HepG2 (cell line): ENCODE results near the gene ADAR. TPM values are rescaled to one million over a fixed set of nuclear protein-coding genes. Genes with fewer than 3 reads are reported as not detected.

Experiments
- AGO2 ChIP-seq: fragments of 200-400 bp; formaldehyde crosslinking; optimal IDR thresholded peaks from 2 replicates; pipeline ENCODE3; 2017; ENCODE audit warnings: mild to moderate bottlenecking, low read depth, low read length, moderate library complexity
- ARNTL ChIP-seq: sonication (generic); formaldehyde crosslinking; IDR thresholded peaks from 2 replicates; pipeline ENCODE4 v1.4.0; 2020; ENCODE audit warnings: mild to moderate bottlenecking, missing genetic modification reagents
- ATF5 ChIP-seq: sonication (generic); formaldehyde crosslinking; IDR thresholded peaks from 2 replicates; pipeline ENCODE4 v1.4.0; 2020; ENCODE audit warnings: mild to moderate bottlenecking, low read depth, missing genetic modification reagents
- GATAD1 ChIP-seq: IDR thresholded peaks from 2 replicates; pipeline ENCODE4 v1.6.1; 2016; ENCODE audit warnings: missing genetic modification reagents, missing compliant biosample characterization
- HMG20B ChIP-seq: conservative IDR thresholded peaks from 2 replicates; pipeline ENCODE4 v1.6.1; 2016; ENCODE audit warnings: missing genetic modification reagents, missing compliant biosample characterization
- KLF11 ChIP-seq: IDR thresholded peaks from 2 replicates; pipeline ENCODE4 v1.6.1; 2016; ENCODE audit warnings: missing compliant biosample characterization
- MTF1 ChIP-seq: sonication (generic); formaldehyde crosslinking; IDR thresholded peaks from 2 replicates; pipeline ENCODE4 v1.5.0; 2020; ENCODE audit warnings: missing genetic modification reagents
- PLRG1 ChIP-seq: fragments of 450-650 bp; conservative IDR thresholded peaks from 2 replicates; pipeline ENCODE4 v1.6.1; 2016
- TERF1 ChIP-seq: sonication (generic); formaldehyde crosslinking; IDR thresholded peaks from 2 replicates; pipeline ENCODE4 v1.8.0; 2022; ENCODE audit warnings: mild to moderate bottlenecking, missing genetic modification reagents, moderate library complexity
- TRAFD1 ChIP-seq: sonication (generic); formaldehyde crosslinking; IDR thresholded peaks from 2 replicates; pipeline ENCODE4 v1.5.1; 2020; ENCODE audit warnings: missing genetic modification reagents, mild to moderate bottlenecking, borderline replicate concordance
- ZBTB33 ChIP-seq: sonication (generic); formaldehyde crosslinking; IDR thresholded peaks from 2 replicates; pipeline ENCODE4 v1.4.0; 2020; ENCODE audit warnings: missing genetic modification reagents
- ZBTB46 ChIP-seq: sonication (generic); formaldehyde crosslinking; IDR thresholded peaks from 2 replicates; pipeline ENCODE4 v1.4.0; 2020; ENCODE audit warnings: mild to moderate bottlenecking, missing genetic modification reagents, borderline replicate concordance
- ZNF18 ChIP-seq: sonication (generic); formaldehyde crosslinking; IDR thresholded peaks from 2 replicates; pipeline ENCODE4 v1.8.0; 2022; ENCODE audit warnings: mild to moderate bottlenecking, missing genetic modification reagents; ENCODE audit not compliant: insufficient replicate concordance
- ZNF33B ChIP-seq: sonication (generic); formaldehyde crosslinking; IDR thresholded peaks from 2 replicates; pipeline ENCODE4 v1.5.1; 2020; ENCODE audit warnings: mild to moderate bottlenecking, missing genetic modification reagents
- ZNF510 ChIP-seq: sonication (generic); formaldehyde crosslinking; IDR thresholded peaks from 2 replicates; pipeline ENCODE4 v1.4.0; 2020; ENCODE audit warnings: low read depth, mild to moderate bottlenecking, missing genetic modification reagents
- ZNF850 ChIP-seq: sonication (generic); formaldehyde crosslinking; conservative IDR thresholded peaks from 2 replicates; pipeline ENCODE4 v1.9.0; 2021; ENCODE audit warnings: mild to moderate bottlenecking, missing genetic modification reagents
- polyA plus RNA-seq, 8 experiments: library from polyadenylated mRNA; depleted of rRNA in 3 of 8; stranded (reverse) in 7 of 8; unstranded in 1 of 8; fragments of >200 nt; fragmentation: Illumina TruSeq in 4 of 8; extraction: Trizol in 4 of 8; gene quantifications; 2 replicates each; pipeline versions ENCODE4 v1.2.1 to v1.2.3, GENCODE V29; 2011 to 2016; ENCODE audit warnings: low read depth in 4 of 8, missing spikeins in 1 of 8, mixed read lengths in 1 of 8; ENCODE audit not compliant: insufficient read depth in 1 of 8
- total RNA-seq, 5 experiments: library from RNA; depleted of rRNA; stranded (reverse); fragments of >200 nt; fragmentation: Illumina TruSeq; extraction: Trizol; gene quantifications; 2 replicates each; pipeline ENCODE4 v1.2.3, GENCODE V29; 2016; ENCODE audit warnings: low read depth in 1 of 5

Gene ADAR
- total and polyA plus RNA-seq, 2 of the 13 experiments (the other 11 are each of a cell fraction or from before 2014, with no cell fraction given), result 70.8 to 86.2 TPM

GRCh38 chr1:154627257-154628120 lies 19.5 kb upstream of the ADAR start (continued):
- no peak for TF ChIP-seq TRAFD1 (CRISPR knock-in tag)
- TF ChIP-seq ZBTB33 (CRISPR knock-in tag), result no peak
- no peak for TF ChIP-seq ZBTB46 (CRISPR knock-in tag)
- peak; percentile 6 for TF ChIP-seq ZNF18 (CRISPR knock-in tag)
- TF ChIP-seq AGO2, result no peak
- no peak for TF ChIP-seq ZNF33B
- TF ChIP-seq TERF1 (CRISPR knock-in tag), result 0 out of 2 replicates have a peak, but pooled peaks have one; percentile 59
- peak; percentile 53; the same call in 1 of the 2 replicates for TF ChIP-seq KLF11
- no peak for TF ChIP-seq ZNF850 (CRISPR knock-in tag)
- TF ChIP-seq HMG20B, result no peak
- peak; percentile 95 for TF ChIP-seq GATAD1 (CRISPR knock-in tag)
- TF ChIP-seq ATF5, result no peak
- TF ChIP-seq PLRG1, result no peak
- TF ChIP-seq ARNTL (CRISPR knock-in tag), result peak; percentile 69
- TF ChIP-seq ZNF510, result 0 out of 2 replicates have a peak, but pooled peaks have one; percentile 50
- no peak for TF ChIP-seq MTF1 (CRISPR knock-in tag)
